Esophagus (tissue), 2 donors: ENCODE measurements around the gene IFT20. TPM values are rescaled to one million over a fixed set of nuclear protein-coding genes. Genes with fewer than 3 reads are reported as not detected.

Experiments
- H3K27ac ChIP-seq, 2 donors: one replicate each; pipeline ENCODE4 v1.5.1; 2013; ENCODE audit warnings: low read depth in 2 of 2, mild to moderate bottlenecking in 2 of 2, inconsistent platforms in 1 of 2, low read length in 1 of 2, moderate library complexity in 1 of 2
- H3K27me3 ChIP-seq, 2 donors: one replicate each; pipeline ENCODE4 v1.6.1; 2013; ENCODE audit warnings: low read length in 2 of 2, control low read depth in 1 of 2, mild to moderate bottlenecking in 1 of 2; ENCODE audit not compliant: insufficient read depth in 2 of 2, control insufficient read depth in 1 of 2
- H3K36me3 ChIP-seq, 2 donors: one replicate each; pipeline ENCODE4 v1.6.1; 2013; ENCODE audit warnings: low read length in 1 of 2; ENCODE audit not compliant: control insufficient read depth in 2 of 2, insufficient read depth in 2 of 2
- H3K4me1 ChIP-seq, 2 donors: one replicate each; pipeline ENCODE4 v1.6.1; 2013; ENCODE audit warnings: low read length in 1 of 2; ENCODE audit not compliant: control insufficient read depth in 2 of 2, insufficient read depth in 2 of 2
- H3K4me3 ChIP-seq, 2 donors: one replicate each; pipeline ENCODE4 v1.5.1; 2013; ENCODE audit warnings: low read length in 2 of 2, mild to moderate bottlenecking in 2 of 2, low read depth in 1 of 2, moderate library complexity in 1 of 2
- H3K9me3 ChIP-seq, 2 donors: one replicate each; pipeline ENCODE4 v1.6.1; 2013; ENCODE audit warnings: mild to moderate bottlenecking in 2 of 2, low read depth in 1 of 2, low read length in 1 of 2, moderate library complexity in 1 of 2; ENCODE audit not compliant: control insufficient read depth in 2 of 2, insufficient read depth in 1 of 2
- WGBS, 2 donors: extraction: QIAGEN DNeasy Blood & Tissue Kit; methylation state at CpG; one replicate each; pipeline ENCODE4 v1.1.7; 2013; 5-methylcytosine and 5-hydroxymethylcytosine counted together
- polyA plus RNA-seq, 2 donors: library from polyadenylated mRNA; stranded (reverse); fragments of 200-250 nt; gene quantifications; one replicate each; pipeline ENCODE4 v1.2.3, GENCODE V29; 2013
- donor health status: healthy with polysubstance abuse.
- donor health status: Bipolar disorder and iron deficiency.

The IFT20 gene
- polyA plus RNA-seq, 2 donors = 23.3 to 35.7 TPM

GRCh38 chr17:28370744-28371103, 35.5 kb upstream of the IFT20 start:
- no peaks in the 10 kb centered on the region for H3K27me3 ChIP-seq
- H3K9me3 ChIP-seq = no peaks in the 10 kb centered on the region
- WGBS, 2 donors = 50 to 61% methylated on average over 1 of the region's 1 CpG
- H3K27ac ChIP-seq = peak overlapping the region; percentile 16 to 37
- H3K4me1 ChIP-seq = peaks cover 10 to 14% of the 10 kb centered on the region in 2 donors
- H3K36me3 ChIP-seq = no peaks in the 10 kb centered on the region
- no peak overlapping the region for H3K4me3 ChIP-seq

GRCh38 chr17:28370035-28370743, 34.9 kb upstream of the IFT20 start, which contains the start of gene VTN:
VTN (minus strand) TSS chr17:28370307; CDS start chr17:28370203, 104 bp downstream.
- Histone ChIP-seq H3K27me3 (no peaks in the 10 kb centered on the region), H3K9me3 (no peaks in the 10 kb centered on the region), H3K36me3 (no peaks in the 10 kb centered on the region), H3K27ac (peak within 1 kb of the TSS; percentile 16 to 37), H3K4me3 (no peak within 1 kb of the TSS), H3K4me1 (peaks cover 10 to 14% of the 10 kb centered on the region in 2 donors)
- 30 to 34% methylated on average over 8 of the region's 8 CpGs for WGBS, 2 donors

DNA sequence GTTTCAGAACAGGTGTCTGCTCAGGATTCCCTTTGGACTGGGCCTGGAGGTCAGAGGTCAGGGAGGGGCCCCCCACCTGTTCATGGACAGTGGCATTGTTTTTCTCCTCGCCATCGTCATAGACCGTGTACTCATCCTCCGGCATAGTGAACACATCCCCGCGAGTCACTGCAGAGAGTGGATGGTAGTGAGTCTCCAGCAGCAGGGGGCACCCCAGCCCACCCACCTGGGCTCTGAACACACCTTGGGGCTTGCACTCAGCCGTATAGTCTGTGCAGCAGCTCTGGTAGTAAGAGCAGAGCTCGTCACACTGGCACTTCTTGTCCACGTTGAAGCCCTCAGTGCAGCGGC, 34.4 kb upstream of the IFT20 start:
- H3K27ac ChIP-seq = no peak overlapping the region
- no peaks in the 10 kb centered on the region for H3K36me3 ChIP-seq
- peaks cover 10 to 14% of the 10 kb centered on the region in 2 donors for H3K4me1 ChIP-seq
- 58 to 70% methylated on average over 10 of the region's 10 CpGs for WGBS, 2 donors
- no peaks in the 10 kb centered on the region for H3K27me3 ChIP-seq
- H3K4me3 ChIP-seq = no peak overlapping the region
- H3K9me3 ChIP-seq = no peaks in the 10 kb centered on the region

GRCh38 chr17:28368915-28369683, 33.8 kb upstream of the IFT20 start:
- no peaks in the 10 kb centered on the region for H3K9me3 ChIP-seq
- peaks cover 0 to 2% of the 10 kb centered on the region in 2 donors for H3K36me3 ChIP-seq
- H3K27me3 ChIP-seq = no peaks in the 10 kb centered on the region
- peaks cover 10 to 14% of the 10 kb centered on the region in 2 donors for H3K4me1 ChIP-seq
- H3K4me3 ChIP-seq = no peak overlapping the region
- no peak overlapping the region for H3K27ac ChIP-seq
- WGBS, 2 donors = 89% methylated on average over 23 of the region's 23 CpGs

GRCh38 chr17:28368306-28368831, 33.1 kb upstream of the IFT20 start:
- 52 to 69% methylated on average over 5 of the region's 5 CpGs for WGBS, 2 donors
- H3K4me3 ChIP-seq = no peak overlapping the region
- H3K36me3 ChIP-seq = peaks cover 0 to 7% of the 10 kb centered on the region in 2 donors
- H3K4me1 ChIP-seq = peaks cover 10 to 14% of the 10 kb centered on the region in 2 donors
- H3K27ac ChIP-seq = no peak overlapping the region
- no peaks in the 10 kb centered on the region for H3K27me3 ChIP-seq
- no peaks in the 10 kb centered on the region for H3K9me3 ChIP-seq

GRCh38 chr17:28367641-28368305, 32.5 kb upstream of the IFT20 start:
- peaks cover 0 to 8% of the 10 kb centered on the region in 2 donors for H3K36me3 ChIP-seq
- H3K9me3 ChIP-seq = no peaks in the 10 kb centered on the region
- H3K4me1 ChIP-seq = peaks cover 6 to 13% of the 10 kb centered on the region in 2 donors
- no peak overlapping the region for H3K4me3 ChIP-seq
- H3K27ac ChIP-seq = no peak overlapping the region
- H3K27me3 ChIP-seq = no peaks in the 10 kb centered on the region
- WGBS, 2 donors = 86 to 89% methylated on average over 21 of the region's 21 CpGs

DNA sequence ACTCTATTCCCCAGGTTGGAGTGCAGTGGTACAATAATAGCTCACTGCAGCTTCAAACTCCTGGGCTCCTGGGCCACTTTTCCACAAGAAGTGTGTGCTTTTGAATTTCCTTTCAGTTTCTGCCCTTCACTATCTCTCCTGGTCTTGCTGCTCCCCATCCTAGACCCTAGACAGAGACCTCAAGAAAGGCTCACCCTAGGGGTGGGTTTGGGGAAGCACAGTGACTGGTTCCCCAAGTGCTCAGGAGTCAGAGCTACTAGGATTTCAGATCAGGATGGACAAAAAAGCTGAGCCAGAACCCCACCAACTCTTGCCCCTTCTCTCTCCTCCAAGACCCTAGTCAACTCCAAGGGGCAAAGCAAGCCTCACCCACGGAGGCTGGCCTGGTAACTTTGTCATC, 31.3 kb upstream of the IFT20 start:
- Histone ChIP-seq H3K36me3 (peaks cover 0 to 12% of the 10 kb centered on the region in 2 donors), H3K27me3 (no peaks in the 10 kb centered on the region), H3K27ac (no peak overlapping the region), H3K4me1 (peaks cover 0 to under 1% of the 10 kb centered on the region in 2 donors), H3K4me3 (no peak overlapping the region), H3K9me3 (no peaks in the 10 kb centered on the region)
- WGBS, 2 donors = 70 to 90% methylated on average over 1 of the region's 1 CpG

DNA sequence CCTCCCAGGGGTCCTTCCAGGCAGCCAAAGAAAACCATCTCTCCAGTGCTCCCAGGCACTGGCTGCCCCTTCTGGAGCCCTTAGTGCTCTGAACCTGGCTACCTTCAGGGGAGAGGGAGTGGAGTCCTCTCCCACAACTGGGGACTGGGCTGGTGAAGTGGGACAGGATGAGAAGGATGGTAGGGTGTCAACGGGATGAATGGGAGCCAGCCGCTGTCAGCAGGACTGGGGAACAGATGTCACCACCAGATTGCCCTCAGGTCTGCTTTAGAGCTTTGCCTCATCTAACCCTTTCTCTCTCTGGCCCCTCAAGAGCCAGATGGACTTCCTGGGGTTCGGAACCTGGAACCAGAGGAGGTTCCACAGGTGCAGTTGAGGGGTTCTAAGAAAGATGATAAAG, 30.2 kb upstream of the IFT20 start:
- H3K4me3 ChIP-seq = no peak overlapping the region
- no peaks in the 10 kb centered on the region for H3K4me1 ChIP-seq
- H3K27me3 ChIP-seq = no peaks in the 10 kb centered on the region
- no peak overlapping the region for H3K27ac ChIP-seq
- 84 to 92% methylated on average over 3 of the region's 3 CpGs for WGBS, 2 donors
- peaks cover 9 to 20% of the 10 kb centered on the region in 2 donors for H3K36me3 ChIP-seq
- no peaks in the 10 kb centered on the region for H3K9me3 ChIP-seq

DNA sequence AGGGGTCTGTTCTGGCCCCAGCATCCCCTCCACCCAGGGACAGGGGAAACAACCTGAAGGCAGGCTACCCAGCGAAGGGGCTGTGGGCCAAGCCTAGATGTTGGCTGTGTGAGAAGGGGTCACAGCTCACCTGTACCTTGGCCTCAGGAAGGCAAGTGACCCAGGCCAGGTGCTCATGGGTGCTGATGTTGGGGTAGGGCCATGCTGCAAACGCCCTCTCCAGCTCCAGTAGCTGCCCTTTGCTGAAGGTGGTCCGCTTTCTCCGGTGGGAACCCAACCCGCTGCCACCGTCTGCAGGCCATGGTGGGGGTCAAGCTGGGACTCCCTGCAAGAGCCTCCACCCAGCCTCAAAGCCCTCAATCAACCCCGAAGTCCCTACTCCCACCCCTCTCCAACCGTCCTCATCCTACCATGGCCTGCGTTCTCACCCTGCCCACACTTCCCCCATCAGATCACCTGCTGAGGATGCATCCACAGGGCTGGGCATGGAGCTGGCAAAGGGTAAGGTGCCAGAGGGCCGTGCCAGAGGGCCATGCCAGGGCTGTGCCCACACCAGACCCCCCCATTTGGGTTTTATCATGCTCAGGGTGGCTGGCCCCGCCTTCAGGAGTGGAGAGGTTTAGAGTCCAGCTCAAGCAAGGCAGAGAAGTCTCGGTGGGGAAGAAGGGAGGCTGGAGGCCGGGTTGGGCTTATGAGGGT, 29.5 kb upstream of the IFT20 start, which contains the start of gene SEBOX:
Gene SEBOX (minus strand): TSS at position 535 of the 699 bp plus-strand sequence. CDS start 48 bp downstream, at position 487.
- peaks cover 15 to 24% of the 10 kb centered on the region in 2 donors for H3K36me3 ChIP-seq
- WGBS, 2 donors = 90 to 92% methylated on average over 12 to 13 of the region's 13 CpGs
- no peak within 1 kb of the TSS for H3K27ac ChIP-seq
- H3K4me1 ChIP-seq = no peaks in the 10 kb centered on the region
- H3K27me3 ChIP-seq = no peaks in the 10 kb centered on the region
- H3K4me3 ChIP-seq = no peak within 1 kb of the TSS
- H3K9me3 ChIP-seq = no peaks in the 10 kb centered on the region
